Central memory CD8-positive, alpha-beta T cell (primary cell): ENCODE results near the gene TBC1D7.

Source experiments
- ATAC-seq: fragments of 150-1000 bp; cut with Tn5 transposase; replicated peaks from 2 replicates; pipeline ENCODE4 v1.10.0; 2022; ENCODE audit warnings: mild to moderate bottlenecking, moderate FRiP score, moderate number of reproducible peaks; ENCODE audit not compliant: poor library complexity, severe bottlenecking; ENCODE audit errors: extremely low read depth
- DNase-seq, 2 donors: peaks; one replicate each; pipeline ENCODE4 v3.0.0; 2021; ENCODE audit warnings: low spot score in 2 of 2
- H3K27ac Mint-ChIP-seq: one replicate; pipeline ENCODE4 v1.8.0; 2022; ENCODE audit warnings: low read depth, mild to moderate bottlenecking, moderate library complexity, mixed read lengths
- H3K27me3 Mint-ChIP-seq: one replicate; pipeline ENCODE4 v1.8.0; 2022; ENCODE audit warnings: mixed read lengths
- H3K36me3 Mint-ChIP-seq: one replicate; pipeline ENCODE4 v1.8.0; 2022; ENCODE audit warnings: mild to moderate bottlenecking, moderate library complexity, mixed read lengths; ENCODE audit not compliant: insufficient read depth
- H3K4me1 Mint-ChIP-seq: one replicate; pipeline ENCODE4 v1.8.0; 2022; ENCODE audit warnings: mixed read lengths
- H3K4me3 Mint-ChIP-seq: one replicate; pipeline ENCODE4 v1.8.0; 2022; ENCODE audit warnings: mild to moderate bottlenecking, moderate library complexity, mixed read lengths
- H3K9me3 Mint-ChIP-seq: one replicate; pipeline ENCODE4 v1.8.0; 2022; ENCODE audit warnings: mixed read lengths

Gene TBC1D7

GRCh38 chr6:13280254-13280653, 48.1 kb downstream of the TBC1D7 start:
- ATAC-seq = no peak
- H3K9me3 Mint-ChIP-seq = no peaks in the 10 kb centered on the region

GRCh38 chr6:13278991-13279390, 49.3 kb downstream of the TBC1D7 start:
- Mint-ChIP-seq H3K4me3 (no peak overlapping the region), H3K4me1 (peaks cover 7% of the 10 kb centered on the region), H3K9me3 (no peaks in the 10 kb centered on the region), H3K36me3 (peaks cover 4% of the 10 kb centered on the region), H3K27me3 (no peaks in the 10 kb centered on the region), H3K27ac (no peak overlapping the region)
- no peak for ATAC-seq
- no peak for DNase-seq

More at GRCh38 chr6:13280254-13280653, 48.1 kb downstream of the TBC1D7 start:
- Mint-ChIP-seq H3K27me3 (no peaks in the 10 kb centered on the region), H3K27ac (no peak overlapping the region), H3K4me1 (no peaks in the 10 kb centered on the region), H3K36me3 (peaks cover 3% of the 10 kb centered on the region), H3K4me3 (no peak overlapping the region)
- no peak for DNase-seq

- DNase-seq (no peak), ATAC-seq (no peak)
- no peaks in the 10 kb centered on the region for H3K9me3 Mint-ChIP-seq
- no peaks in the 10 kb centered on the region for H3K27me3 Mint-ChIP-seq
- H3K4me3 Mint-ChIP-seq = no peak overlapping the region
- H3K4me1 Mint-ChIP-seq = peaks cover 15% of the 10 kb centered on the region
- H3K36me3 Mint-ChIP-seq = peaks cover 3% of the 10 kb centered on the region
- no peak overlapping the region for H3K27ac Mint-ChIP-seq
Observed at GRCh38 chr6:13278164-13278563, 50.2 kb downstream of the TBC1D7 start.

GRCh38 chr6:13277231-13277630, 51.1 kb downstream of the TBC1D7 start:
- peaks cover 16% of the 10 kb centered on the region for H3K4me1 Mint-ChIP-seq
- peaks cover 3% of the 10 kb centered on the region for H3K36me3 Mint-ChIP-seq
- H3K9me3 Mint-ChIP-seq = no peaks in the 10 kb centered on the region
- H3K27ac Mint-ChIP-seq = no peak overlapping the region
- no peak overlapping the region for H3K4me3 Mint-ChIP-seq
- ATAC-seq (no peak), DNase-seq (no peak)
- H3K27me3 Mint-ChIP-seq = no peaks in the 10 kb centered on the region

GRCh38 chr6:13275435-13275989, 52.8 kb downstream of the TBC1D7 start:
- no peak for ATAC-seq
- Mint-ChIP-seq H3K4me1 (peaks cover 16% of the 10 kb centered on the region), H3K9me3 (no peaks in the 10 kb centered on the region), H3K4me3 (no peak overlapping the region), H3K27ac (no peak overlapping the region), H3K36me3 (peaks cover 3% of the 10 kb centered on the region), H3K27me3 (no peaks in the 10 kb centered on the region)
- DNase-seq = no peak

- ATAC-seq (no peak), DNase-seq (no peak)
- H3K4me3 Mint-ChIP-seq = peak overlapping the region; percentile 39
- H3K27ac Mint-ChIP-seq = no peak overlapping the region
- H3K36me3 Mint-ChIP-seq = peaks cover 1% of the 10 kb centered on the region
- H3K27me3 Mint-ChIP-seq = no peaks in the 10 kb centered on the region
- peaks cover 16% of the 10 kb centered on the region for H3K4me1 Mint-ChIP-seq
- no peaks in the 10 kb centered on the region for H3K9me3 Mint-ChIP-seq
Observed at GRCh38 chr6:13274707-13275434, 53.5 kb downstream of the TBC1D7 start.

GRCh38 chr6:13273931-13274706, 54.2 kb downstream of the TBC1D7 start:
- Mint-ChIP-seq H3K9me3 (no peaks in the 10 kb centered on the region), H3K4me1 (peaks cover 16% of the 10 kb centered on the region), H3K36me3 (peaks cover 1% of the 10 kb centered on the region), H3K27me3 (no peaks in the 10 kb centered on the region), H3K27ac (peak overlapping the region; percentile 19), H3K4me3 (peak overlapping the region; percentile 39)
- DNase-seq (peak; percentile 19 to 36), ATAC-seq (peak; percentile 90)

GRCh38 chr6:13273202-13273930, 55.0 kb downstream of the TBC1D7 start:
- no peaks in the 10 kb centered on the region for H3K9me3 Mint-ChIP-seq
- H3K4me1 Mint-ChIP-seq = peaks cover 16% of the 10 kb centered on the region
- H3K27me3 Mint-ChIP-seq = no peaks in the 10 kb centered on the region
- peak overlapping the region; percentile 39 for H3K4me3 Mint-ChIP-seq
- peak overlapping the region; percentile 19 for H3K27ac Mint-ChIP-seq
- DNase-seq = no peak
- ATAC-seq = no peak
- peaks cover 1% of the 10 kb centered on the region for H3K36me3 Mint-ChIP-seq

GRCh38 chr6:13272131-13273046, 55.9 kb downstream of the TBC1D7 start:
- H3K36me3 Mint-ChIP-seq = peaks cover 1% of the 10 kb centered on the region
- peaks cover 16% of the 10 kb centered on the region for H3K4me1 Mint-ChIP-seq
- no peak for ATAC-seq
- DNase-seq = no peak
- no peaks in the 10 kb centered on the region for H3K9me3 Mint-ChIP-seq
- H3K27me3 Mint-ChIP-seq = no peaks in the 10 kb centered on the region
- no peak overlapping the region for H3K27ac Mint-ChIP-seq
- peak overlapping the region; percentile 39 for H3K4me3 Mint-ChIP-seq

- no peak overlapping the region for H3K4me3 Mint-ChIP-seq
- DNase-seq = no peak
- H3K27me3 Mint-ChIP-seq = no peaks in the 10 kb centered on the region
- H3K36me3 Mint-ChIP-seq = peaks cover 3% of the 10 kb centered on the region
- no peak overlapping the region for H3K27ac Mint-ChIP-seq
- H3K4me1 Mint-ChIP-seq = peaks cover 9% of the 10 kb centered on the region
- H3K9me3 Mint-ChIP-seq = no peaks in the 10 kb centered on the region
- ATAC-seq = no peak
Observed at GRCh38 chr6:13268913-13269518, 59.3 kb downstream of the TBC1D7 start.

- H3K4me3 Mint-ChIP-seq = no peak overlapping the region
- no peaks in the 10 kb centered on the region for H3K4me1 Mint-ChIP-seq
- no peak for ATAC-seq
Observed at GRCh38 chr6:13267142-13267651, 61.1 kb downstream of the TBC1D7 start.

More at GRCh38 chr6:13267142-13267651, 61.1 kb downstream of the TBC1D7 start:
- peaks cover 2% of the 10 kb centered on the region for H3K36me3 Mint-ChIP-seq
- H3K27ac Mint-ChIP-seq = no peak overlapping the region
- no peaks in the 10 kb centered on the region for H3K9me3 Mint-ChIP-seq
- H3K27me3 Mint-ChIP-seq = no peaks in the 10 kb centered on the region
- no peak for DNase-seq
